Subcutaneous abdominal adipose tissue (tissue), 5 donors: Measurements from ENCODE around the gene PTCD1.
"Not testable (repeated sequence)": the region's sequence is repeated elsewhere in the genome, so short reads cannot be mapped to it uniquely, and the experiment has no call there.

Source experiments
- H3K27ac ChIP-seq: one replicate; pipeline ENCODE4 v1.7.0; 2013; ENCODE audit warnings: low read depth, mild to moderate bottlenecking, inconsistent platforms, low read length, moderate library complexity
- H3K27me3 ChIP-seq, 5 donors: one replicate each; pipeline ENCODE4 v1.7.0; 2013; ENCODE audit warnings: low read length in 5 of 5, inconsistent platforms in 1 of 5; ENCODE audit not compliant: control insufficient read depth in 5 of 5, insufficient read depth in 4 of 5
- H3K36me3 ChIP-seq, 5 donors: one replicate each; pipeline ENCODE4 v1.7.0; 2013; ENCODE audit warnings: low read length in 5 of 5; ENCODE audit not compliant: control insufficient read depth in 5 of 5, insufficient read depth in 5 of 5
- H3K4me1 ChIP-seq, 5 donors: one replicate each; pipeline ENCODE4 v1.7.0; 2013; ENCODE audit warnings: low read length in 5 of 5, mild to moderate bottlenecking in 3 of 5, moderate library complexity in 1 of 5; ENCODE audit not compliant: control insufficient read depth in 5 of 5, insufficient read depth in 5 of 5
- H3K4me3 ChIP-seq, 5 donors: one replicate each; pipeline ENCODE4 v1.7.0; 2013; ENCODE audit warnings: low read length in 5 of 5, low read depth in 1 of 5
- H3K9ac ChIP-seq, 5 donors: one replicate each; pipeline ENCODE4 v1.7.0; 2013; ENCODE audit warnings: low read length in 5 of 5, mild to moderate bottlenecking in 4 of 5, moderate library complexity in 3 of 5
- H3K9me3 ChIP-seq, 5 donors: one replicate each; pipeline ENCODE4 v1.7.0; 2013; ENCODE audit warnings: low read length in 5 of 5; ENCODE audit not compliant: control insufficient read depth in 5 of 5
- donor health status: healthy.
- donor health status: healthy.
- donor health status: healthy.
- donor health status: healthy.
- donor health status: healthy.

Gene PTCD1

DNA sequence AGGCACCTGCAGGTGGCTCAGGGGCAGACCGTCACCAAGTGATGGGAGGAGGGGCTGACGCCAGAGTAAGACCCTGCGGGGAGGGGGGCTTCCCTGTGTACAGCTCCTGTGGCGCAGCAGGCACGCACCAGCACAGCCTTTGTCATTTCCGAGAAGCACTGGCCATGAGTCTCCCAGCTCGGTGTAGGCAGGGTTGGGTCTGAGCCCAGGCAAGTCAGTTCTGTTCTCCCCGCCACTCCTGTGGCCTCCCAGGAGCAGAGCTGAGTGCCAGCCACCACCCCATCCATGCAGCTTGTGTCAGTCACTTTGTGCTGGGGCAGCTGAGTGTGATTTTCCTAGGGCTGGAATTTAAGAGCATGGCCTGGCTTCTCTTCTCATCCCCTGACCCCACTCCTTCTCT lies 13.3 kb upstream of the PTCD1 start:
- peaks cover 0 to 27% (median 12%) of the 10 kb centered on the region in 5 donors for H3K4me1 ChIP-seq
- H3K27ac ChIP-seq, result no peak overlapping the region
- no peak overlapping the region for H3K4me3 ChIP-seq
- no peaks in the 10 kb centered on the region for H3K27me3 ChIP-seq
- H3K9me3 ChIP-seq, result no peaks in the 10 kb centered on the region
- H3K9ac ChIP-seq, result no peak overlapping the region
- peaks cover 0 to 96% (median 89%) of the 10 kb centered on the region in 5 donors for H3K36me3 ChIP-seq

DNA sequence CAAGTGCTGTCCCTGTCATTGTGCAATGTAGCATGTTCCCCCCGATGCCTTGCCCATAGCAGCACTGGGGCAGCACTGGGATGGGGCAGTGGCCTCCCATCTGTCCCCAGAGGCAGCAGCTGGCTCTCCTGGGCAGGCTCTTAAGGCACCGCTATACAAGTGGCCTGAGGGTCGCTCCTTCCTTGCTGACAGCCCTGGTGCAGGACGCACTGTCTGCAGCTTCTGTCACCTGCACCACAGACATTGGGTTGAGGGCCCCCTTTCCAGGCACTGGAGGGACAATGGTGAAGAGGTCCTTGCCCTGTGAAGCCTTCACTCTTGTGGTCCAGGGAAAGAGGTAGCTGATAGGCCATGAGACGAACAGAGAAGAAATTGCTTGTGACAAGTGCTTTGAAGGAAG lies 10.7 kb upstream of the PTCD1 start:
- no peak overlapping the region for H3K9ac ChIP-seq
- no peaks in the 10 kb centered on the region for H3K9me3 ChIP-seq
- peaks cover 0 to 27% (median 12%) of the 10 kb centered on the region in 5 donors for H3K4me1 ChIP-seq
- H3K36me3 ChIP-seq, result peaks cover 0 to 90% (median 81%) of the 10 kb centered on the region in 5 donors
- H3K27me3 ChIP-seq, result no peaks in the 10 kb centered on the region
- no peak overlapping the region for H3K27ac ChIP-seq
- H3K4me3 ChIP-seq, result no peak overlapping the region

GRCh38 chr7:99448855-99449254 lies 10.3 kb upstream of the PTCD1 start:
- H3K9me3 ChIP-seq, result no peaks in the 10 kb centered on the region
- no peak overlapping the region for H3K27ac ChIP-seq
- no peak overlapping the region for H3K9ac ChIP-seq
- H3K36me3 ChIP-seq, result peaks cover 0 to 88% (median 77%) of the 10 kb centered on the region in 5 donors
- peaks cover 0 to 27% (median 12%) of the 10 kb centered on the region in 5 donors for H3K4me1 ChIP-seq
- no peaks in the 10 kb centered on the region for H3K27me3 ChIP-seq
- no peak overlapping the region for H3K4me3 ChIP-seq

DNA sequence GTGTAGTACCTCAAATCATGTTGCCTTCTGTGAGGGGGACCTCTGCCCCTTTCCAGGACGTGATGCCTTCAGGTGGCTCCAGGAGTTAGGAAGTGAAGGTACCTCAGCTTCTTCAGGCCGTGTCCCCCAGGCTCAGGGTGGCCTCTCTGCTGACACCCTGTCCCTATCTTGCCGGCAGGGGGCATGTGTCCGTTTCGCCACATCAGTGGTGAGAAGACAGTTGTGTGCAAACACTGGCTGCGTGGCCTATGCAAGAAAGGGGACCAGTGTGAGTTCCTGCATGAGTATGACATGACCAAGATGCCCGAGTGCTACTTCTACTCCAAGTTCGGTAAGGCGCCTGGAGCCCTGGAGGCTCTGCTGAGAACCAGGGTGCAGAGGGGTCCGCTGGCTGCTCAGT lies 9.3 kb upstream of the PTCD1 start:
- Histone ChIP-seq H3K4me1 (peaks cover 0 to 27% (median 12%) of the 10 kb centered on the region in 5 donors), H3K36me3 (peaks cover 2 to 80% (median 71%) of the 10 kb centered on the region in 5 donors)

GRCh38 chr7:99446096-99446495 lies 7.5 kb upstream of the PTCD1 start:
- Histone ChIP-seq H3K27me3 (no peaks in the 10 kb centered on the region), H3K4me3 (no peak overlapping the region), H3K4me1 (peaks cover 4 to 28% (median 12%) of the 10 kb centered on the region in 5 donors), H3K27ac (no peak overlapping the region), H3K9me3 (no peaks in the 10 kb centered on the region), H3K9ac (no peak overlapping the region), H3K36me3 (peaks cover 3 to 62% (median 57%) of the 10 kb centered on the region in 5 donors)

More for the DNA sequence above, 9.3 kb upstream of the PTCD1 start:
- Histone ChIP-seq H3K27me3 (no peaks in the 10 kb centered on the region), H3K9me3 (no peaks in the 10 kb centered on the region), H3K9ac (no peak overlapping the region), H3K27ac (no peak overlapping the region), H3K4me3 (no peak overlapping the region)

DNA sequence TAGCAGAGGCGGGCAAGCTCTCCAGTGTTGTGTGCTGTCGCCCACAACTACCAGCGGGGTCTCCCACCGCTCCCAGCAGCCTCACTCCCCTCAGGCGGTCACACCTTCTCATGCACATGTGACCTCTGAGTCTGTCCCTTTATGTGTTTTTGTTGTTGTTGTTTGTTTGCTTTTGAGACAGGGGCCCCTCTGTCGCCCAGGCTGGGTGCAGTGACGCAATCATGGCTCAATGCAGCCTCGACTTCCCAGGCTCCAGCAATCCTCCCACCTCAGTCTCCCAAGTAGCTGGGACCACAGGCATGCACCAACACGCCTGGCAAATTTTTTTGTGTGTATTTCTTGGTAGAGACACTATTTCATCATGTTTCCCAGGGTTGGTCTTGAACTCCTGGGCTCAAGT lies 1.6 kb upstream of the PTCD1 start:
- H3K27me3 ChIP-seq, result no peaks in the 10 kb centered on the region
- no peak overlapping the region for H3K27ac ChIP-seq
- peak overlapping the region; percentile 87 to 95 (median 93) for H3K4me3 ChIP-seq
- peak overlapping the region in 3 of 5 donors; percentile 86 to 91 (median 90) for H3K9ac ChIP-seq
- no peaks in the 10 kb centered on the region for H3K9me3 ChIP-seq
- peaks cover 3 to 13% (median 10%) of the 10 kb centered on the region in 5 donors for H3K36me3 ChIP-seq
- peaks cover 12 to 45% (median 35%) of the 10 kb centered on the region in 5 donors for H3K4me1 ChIP-seq

DNA sequence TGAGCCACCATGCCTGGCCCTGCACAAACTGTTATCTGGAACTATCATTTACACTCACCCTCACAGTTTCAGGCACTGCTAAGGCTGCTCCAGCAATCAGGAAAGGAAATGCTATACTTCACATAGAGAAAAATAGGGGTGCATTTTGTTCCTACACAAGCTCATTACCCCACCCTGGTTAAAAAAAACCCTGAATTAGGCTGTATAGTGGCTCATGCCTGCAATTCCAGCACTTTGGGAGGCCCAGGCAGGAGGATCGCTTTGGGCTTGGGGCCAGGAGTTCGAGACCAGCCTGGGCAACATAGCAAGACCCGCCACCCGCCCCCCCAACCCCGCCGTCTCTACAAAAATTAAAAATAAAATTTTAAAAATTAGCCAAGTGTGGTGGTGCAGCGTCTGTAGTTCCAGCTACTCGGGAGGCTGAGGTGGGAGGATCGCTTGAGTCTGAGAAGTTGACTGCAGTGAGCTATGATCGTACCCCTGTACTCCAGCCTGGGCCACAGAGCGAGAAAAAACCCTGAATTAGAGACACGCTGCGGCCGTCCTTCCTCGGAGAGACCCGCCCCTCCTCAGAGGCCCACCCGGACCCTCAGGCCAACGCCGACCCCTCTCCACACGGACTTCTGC lies 539 bp downstream of the PTCD1 start:
- Histone ChIP-seq H3K9me3 (no peaks in the 10 kb centered on the region), H3K4me1 (peaks cover 12 to 43% (median 35%) of the 10 kb centered on the region in 5 donors), H3K36me3 (peaks cover 3 to 21% (median 17%) of the 10 kb centered on the region in 5 donors), H3K27ac (peak overlapping the region; percentile 70), H3K4me3 (peak overlapping the region; percentile 71 to 93 (median 90)), H3K9ac (peak overlapping the region in 4 of 5 donors; percentile 75 to 92 (median 85)), H3K27me3 (no peaks in the 10 kb centered on the region)

- Histone ChIP-seq H3K4me1 (peaks cover 0 to 9% (median 7%) of the 10 kb centered on the region in 5 donors), H3K36me3 (peaks cover 0 to 60% (median 53%) of the 10 kb centered on the region in 5 donors), H3K9me3 (no peaks in the 10 kb centered on the region), H3K9ac (no peak overlapping the region), H3K27ac (no peak overlapping the region), H3K27me3 (no peaks in the 10 kb centered on the region), H3K4me3 (no peak overlapping the region)
These were observed 5.4 kb downstream of the PTCD1 start for GRCh38 chr7:99433158-99433557.

DNA sequence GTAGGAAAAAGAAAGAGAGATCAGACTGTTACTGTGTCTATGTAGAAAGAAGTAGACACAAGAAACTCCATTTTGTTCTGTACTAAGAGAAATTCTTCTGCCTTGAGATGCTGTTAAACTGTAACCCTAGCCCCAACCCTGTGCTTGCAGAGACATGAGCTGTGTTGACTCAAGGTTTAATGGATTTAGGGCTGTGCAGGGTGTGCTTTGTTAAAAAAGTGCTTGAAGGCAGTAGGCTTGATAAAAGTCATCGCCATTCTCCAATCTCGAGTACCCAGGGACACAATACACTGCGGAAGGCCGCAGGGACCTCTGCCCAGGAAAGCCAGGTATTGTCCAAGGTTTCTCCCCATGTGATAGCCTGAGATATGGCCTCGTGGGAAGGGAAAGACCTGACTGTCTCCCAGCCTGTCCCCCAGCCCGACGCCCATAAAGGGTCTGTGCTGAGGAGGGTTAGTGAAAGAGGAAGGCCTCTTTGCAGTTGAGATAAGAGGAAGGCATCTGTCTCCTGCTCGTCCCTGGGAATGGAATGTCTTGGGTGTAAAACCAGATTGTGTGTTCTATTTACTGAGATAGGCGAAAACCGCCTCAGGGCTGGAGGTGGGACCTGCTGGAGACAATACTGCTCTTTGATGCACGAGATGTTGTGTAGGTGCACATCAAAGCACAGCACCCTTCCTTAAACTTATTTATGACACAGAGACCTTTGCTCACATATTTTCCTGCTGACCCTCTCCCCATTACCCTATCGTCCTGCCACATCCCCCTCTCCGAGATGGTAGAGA lies 6.7 kb downstream of the PTCD1 start:
- not testable (repeated sequence) for H3K4me1 ChIP-seq, H3K27ac ChIP-seq, H3K27me3 ChIP-seq, H3K9me3 ChIP-seq, H3K4me3 ChIP-seq, H3K9ac ChIP-seq
- H3K36me3 ChIP-seq, result peaks cover 0 to 60% (median 53%) of the 10 kb centered on the region in 5 donors

DNA sequence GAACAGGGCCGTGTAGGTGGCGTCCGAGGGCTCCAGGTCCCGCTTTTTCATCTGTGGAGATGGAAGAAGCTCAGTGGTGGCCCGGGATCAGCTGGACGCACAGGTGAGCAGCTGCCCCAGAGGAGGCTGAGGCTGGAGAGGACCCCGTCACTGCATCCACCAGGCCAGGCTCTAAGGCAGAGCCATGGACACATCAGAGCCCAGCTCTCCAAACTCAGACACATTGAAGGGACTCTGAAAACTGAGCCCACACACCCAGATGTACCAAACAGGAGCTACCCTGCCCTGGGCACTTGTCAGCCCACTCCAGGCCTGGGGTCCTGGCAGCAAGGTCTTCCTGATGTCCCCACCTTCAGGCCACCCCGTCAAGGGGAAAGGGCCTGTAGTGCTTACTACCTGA lies 8.8 kb downstream of the PTCD1 start:
- Histone ChIP-seq H3K9me3 (no peaks in the 10 kb centered on the region), H3K27ac (no peak overlapping the region), H3K27me3 (no peaks in the 10 kb centered on the region), H3K36me3 (peaks cover 0 to 72% (median 58%) of the 10 kb centered on the region in 5 donors), H3K4me1 (no peaks in the 10 kb centered on the region), H3K4me3 (no peak overlapping the region), H3K9ac (no peak overlapping the region)
